DND-41 (cell line): ENCODE results near the gene HNRNPUL1.

ENCODE experiments used
- ATAC-seq: fragments of 200-7000 bp; cut with Tn5 transposase; 3 replicates; pipeline ENCODE4 v1.9.1; 2021; ENCODE audit warnings: low read depth; ENCODE audit not compliant: insufficient read depth
- DNase-seq: peaks from one replicate; pipeline ENCODE4 v3.0.0-alpha.2; 2020
- H2AFZ ChIP-seq: 2 replicates; pipeline ENCODE4 v1.6.0; 2012; ENCODE audit warnings: low read depth, low read length
- H3K27ac ChIP-seq: 2 replicates; pipeline ENCODE4 v1.5.1; 2012; ENCODE audit warnings: low read length, inconsistent platforms
- H3K27me3 ChIP-seq: fragments of 200-600 bp; sonication (generic); 2 replicates; pipeline ENCODE4 v1.6.0; 2012; ENCODE audit warnings: low read length, mild to moderate bottlenecking, inconsistent platforms; ENCODE audit not compliant: insufficient read depth, poor library complexity
- H3K36me3 ChIP-seq: 2 replicates; pipeline ENCODE4 v1.5.1; 2012; ENCODE audit warnings: low read length, inconsistent platforms; ENCODE audit not compliant: insufficient read depth
- H3K4me1 ChIP-seq: 2 replicates; pipeline ENCODE4 v1.5.1; 2012; ENCODE audit warnings: mild to moderate bottlenecking, low read length; ENCODE audit not compliant: insufficient read depth
- H3K4me2 ChIP-seq: 2 replicates; pipeline ENCODE4 v1.6.0; 2012; ENCODE audit warnings: mild to moderate bottlenecking, moderate library complexity, low read length, inconsistent platforms; ENCODE audit not compliant: insufficient read depth
- H3K4me3 ChIP-seq, 2 experiments: fragments of 200-600 bp in 1 of 2; shearing (Covaris generic) in 1 of 2; 2 replicates each; pipeline ENCODE4 v1.5.1; 2012 to 2016; ENCODE audit warnings: inconsistent platforms in 2 of 2, low read length in 2 of 2, mild to moderate bottlenecking in 2 of 2, low read depth in 1 of 2, moderate library complexity in 1 of 2
- H3K79me2 ChIP-seq: 2 replicates; pipeline ENCODE4 v1.6.0; 2012; ENCODE audit warnings: low read length, inconsistent platforms; ENCODE audit not compliant: insufficient read depth
- H3K9ac ChIP-seq: 2 replicates; pipeline ENCODE4 v1.6.0; 2012; ENCODE audit warnings: low read depth, mild to moderate bottlenecking, inconsistent platforms, low read length, moderate library complexity
- H3K9me3 ChIP-seq: 2 replicates; pipeline ENCODE4 v1.5.1; 2012; ENCODE audit warnings: low read length, moderate library complexity, mild to moderate bottlenecking, inconsistent platforms; ENCODE audit not compliant: insufficient read depth, severe bottlenecking
- H4K20me1 ChIP-seq: 2 replicates; pipeline ENCODE4 v1.6.0; 2012; ENCODE audit warnings: low read length; ENCODE audit not compliant: insufficient read depth
- CTCF ChIP-seq: IDR thresholded peaks from 2 replicates; pipeline ENCODE4 v1.5.1; 2012; ENCODE audit warnings: borderline replicate concordance, low read length, moderate library complexity, mild to moderate bottlenecking; ENCODE audit not compliant: poor library complexity, severe bottlenecking; ENCODE audit errors: extremely low read depth
- EZH2 ChIP-seq: IDR thresholded peaks from 3 replicates; pipeline ENCODE4 v1.6.1; 2012; ENCODE audit warnings: borderline replicate concordance, low read depth, mild to moderate bottlenecking, moderate library complexity, low read length, inconsistent platforms; ENCODE audit not compliant: severe bottlenecking

HNRNPUL1 gene

GRCh38 chr19:41221514-41222205, 42.5 kb upstream of the HNRNPUL1 start:
- ATAC-seq (no peak), DNase-seq (no peak)
- Histone ChIP-seq H3K4me2 (no peak overlapping the region), H3K9me3 (no peaks in the 10 kb centered on the region), H3K4me3 (no peak overlapping the region), H3K4me1 (no peaks in the 10 kb centered on the region), H3K27ac (no peak overlapping the region), H3K9ac (no peak overlapping the region), H3K27me3 (peaks cover 19% of the 10 kb centered on the region), H2AFZ (no peak overlapping the region), H3K36me3 (no peaks in the 10 kb centered on the region), H4K20me1 (no peaks in the 10 kb centered on the region; the same call in 1 of the 2 replicates), H3K79me2 (no peaks in the 10 kb centered on the region)
- TF ChIP-seq EZH2 (no peak), CTCF (no peak)

- Histone ChIP-seq H3K4me1 (no peaks in the 10 kb centered on the region), H3K4me3 (no peak overlapping the region), H3K9me3 (no peaks in the 10 kb centered on the region), H3K4me2 (no peak overlapping the region), H3K36me3 (no peaks in the 10 kb centered on the region), H3K9ac (no peak overlapping the region), H2AFZ (no peak overlapping the region), H3K79me2 (no peaks in the 10 kb centered on the region), H3K27ac (no peak overlapping the region), H4K20me1 (no peaks in the 10 kb centered on the region; the same call in 1 of the 2 replicates), H3K27me3 (peaks cover 20% of the 10 kb centered on the region)
- no peak for DNase-seq
- ATAC-seq = no peak
- TF ChIP-seq EZH2 (no peak), CTCF (no peak)
Measured at GRCh38 chr19:41222240-41222639, 41.9 kb upstream of the HNRNPUL1 start.

GRCh38 chr19:41223431-41224234, 40.5 kb upstream of the HNRNPUL1 start:
- no peak overlapping the region for H2AFZ ChIP-seq
- no peak overlapping the region for H3K9ac ChIP-seq
- TF ChIP-seq EZH2 = no peak
- TF ChIP-seq CTCF = no peak
- DNase-seq = no peak
- no peaks in the 10 kb centered on the region; the same call in 1 of the 2 replicates for H4K20me1 ChIP-seq
- no peak overlapping the region for H3K27ac ChIP-seq
- H3K27me3 ChIP-seq = peaks cover 20% of the 10 kb centered on the region
- H3K4me3 ChIP-seq = no peak overlapping the region
- H3K4me1 ChIP-seq = no peaks in the 10 kb centered on the region
- no peak overlapping the region for H3K4me2 ChIP-seq
- no peaks in the 10 kb centered on the region for H3K9me3 ChIP-seq
- no peak for ATAC-seq
- H3K79me2 ChIP-seq = no peaks in the 10 kb centered on the region
- H3K36me3 ChIP-seq = no peaks in the 10 kb centered on the region
